ENCODE results near the gene EZR.

DNA sequence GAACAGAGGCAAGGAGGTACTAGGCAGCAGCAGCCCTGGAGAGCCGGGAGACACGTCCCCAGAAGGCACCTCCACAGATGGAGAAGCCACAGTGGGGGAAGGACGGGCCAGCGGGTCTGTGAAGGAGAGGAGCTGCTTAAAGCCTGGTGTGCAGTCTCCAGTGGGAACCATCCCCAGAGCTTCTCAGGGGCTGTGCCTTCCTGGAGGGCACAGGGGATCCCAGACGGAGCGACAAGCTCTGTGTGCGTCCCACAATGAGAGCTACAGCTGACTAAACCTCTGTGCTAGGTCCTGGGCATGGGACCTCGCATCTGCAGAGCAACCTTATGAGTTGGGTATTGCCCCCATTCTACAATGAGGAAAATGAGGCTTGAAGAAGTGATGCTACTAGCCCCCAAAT is 50.7 kb downstream of the EZR start:
- TF ChIP-seq TAF1 (IDR thresholded peaks at IDR 0.05; ENCODE audit: borderline replicate concordance, low read depth, low read length) (no peak), POLR2A (IDR thresholded peaks at IDR 0.05; ENCODE audit: low read depth, low read length) (no peak; the same call in 1 of the 2 replicates), POLR2AphosphoS5 (IDR thresholded peaks at IDR 0.05; ENCODE audit: low read depth, low read length) (no peak)

Measured in GM12892 (cell line).